ENCODE data around the gene ARL6IP6. TPM values are rescaled to one million over a fixed set of nuclear protein-coding genes. Genes with fewer than 3 reads are reported as not detected.

The ARL6IP6 gene
- polyA plus RNA-seq, 3 donors = 23.3 to 24.7 (median 23.4) TPM

- DNase-seq = no peak
- H3K4me3 Mint-ChIP-seq = no peak overlapping the region
- TF ChIP-seq CTCF (IDR thresholded peaks at IDR 0.05) = no peak
- H3K4me2 ChIP-seq (replicated peaks; ENCODE audit: extremely low read depth, low read length, poor library complexity, severe bottlenecking) = no peak overlapping the region
- no peak overlapping the region for H3K9ac ChIP-seq (ENCODE audit: insufficient read depth, low read length, poor library complexity, severe bottlenecking)
- H3K4me3 ChIP-seq (replicated peaks in 1 of 3; ENCODE audit: low read depth in 2 of 3, low read length in 3 of 3) = no peak overlapping the region
- H3K4me1 ChIP-seq (ENCODE audit: control insufficient read depth in 1 of 2, insufficient read depth in 2 of 2, low read length in 2 of 2) = no peaks in the 10 kb centered on the region
- H3K4me1 Mint-ChIP-seq = no peaks in the 10 kb centered on the region
- H3K36me3 ChIP-seq (replicated peaks in 1 of 2; ENCODE audit: control insufficient read depth in 1 of 2, insufficient read depth in 2 of 2, low read length in 2 of 2) = peaks cover 96 to 100% of the 10 kb centered on the region in 2 donors
- WGBS (ENCODE audit: insufficient coverage) = 100% methylated on average over 1 of the region's 3 CpGs
- H3K27me3 Mint-ChIP-seq (ENCODE audit: low read depth in 3 of 3) = no peaks in the 10 kb centered on the region
- H3K9me3 Mint-ChIP-seq = no peaks in the 10 kb centered on the region
- peaks cover 17% of the 10 kb centered on the region for H4K20me1 ChIP-seq (ENCODE audit: insufficient read depth, low read length)
- no peaks in the 10 kb centered on the region for H3K27me3 ChIP-seq (ENCODE audit: control insufficient read depth in 2 of 2, insufficient read depth in 2 of 2, low read length in 2 of 2)
- peak overlapping the region in 1 of 7 donors; percentile 63 for H3K27ac Mint-ChIP-seq
- no peak overlapping the region for H2AFZ ChIP-seq (ENCODE audit: insufficient read depth, low read depth, low read length, poor library complexity, severe bottlenecking)
- peaks cover 74 to 83% of the 10 kb centered on the region in 2 donors for H3K36me3 Mint-ChIP-seq
- H3K27ac ChIP-seq (ENCODE audit: low read depth in 1 of 2, low read length in 2 of 2) = no peak overlapping the region
- intact Hi-C loops (cut with micrococcal nuclease) = no loop called here
- no peaks in the 10 kb centered on the region for H3K9me3 ChIP-seq (replicated peaks in 1 of 2; ENCODE audit: control insufficient read depth in 1 of 2, insufficient read depth in 1 of 2, low read length in 2 of 2)
- H3K79me2 ChIP-seq (ENCODE audit: insufficient read depth, low read length) = no peaks in the 10 kb centered on the region
Measured at GRCh38 chr2:152676461-152676860, 42.0 kb upstream of the ARL6IP6 start.

- Histone ChIP-seq H3K27ac (ENCODE audit: low read depth in 1 of 2, low read length in 2 of 2) (no peak overlapping the region), H3K4me2 (replicated peaks; ENCODE audit: extremely low read depth, low read length, poor library complexity, severe bottlenecking) (no peak overlapping the region), H3K4me3 (replicated peaks in 1 of 3; ENCODE audit: low read depth in 2 of 3, low read length in 3 of 3) (no peak overlapping the region), H2AFZ (ENCODE audit: insufficient read depth, low read depth, low read length, poor library complexity, severe bottlenecking) (no peak overlapping the region), H3K79me2 (ENCODE audit: insufficient read depth, low read length) (peaks cover 10% of the 10 kb centered on the region), H4K20me1 (ENCODE audit: insufficient read depth, low read length) (peaks cover 31% of the 10 kb centered on the region), H3K36me3 (replicated peaks in 1 of 2; ENCODE audit: control insufficient read depth in 1 of 2, insufficient read depth in 2 of 2, low read length in 2 of 2) (peaks cover 83 to 95% of the 10 kb centered on the region in 2 donors), H3K9ac (ENCODE audit: insufficient read depth, low read length, poor library complexity, severe bottlenecking) (no peak overlapping the region), H3K4me1 (ENCODE audit: control insufficient read depth in 1 of 2, insufficient read depth in 2 of 2, low read length in 2 of 2) (no peaks in the 10 kb centered on the region), H3K27me3 (ENCODE audit: control insufficient read depth in 2 of 2, insufficient read depth in 2 of 2, low read length in 2 of 2) (no peaks in the 10 kb centered on the region), H3K9me3 (replicated peaks in 1 of 2; ENCODE audit: control insufficient read depth in 1 of 2, insufficient read depth in 1 of 2, low read length in 2 of 2) (no peaks in the 10 kb centered on the region)
- Mint-ChIP-seq H3K9me3 (no peaks in the 10 kb centered on the region), H3K27ac (no peak overlapping the region), H3K27me3 (ENCODE audit: low read depth in 3 of 3) (no peaks in the 10 kb centered on the region), H3K4me1 (no peaks in the 10 kb centered on the region), H3K4me3 (no peak overlapping the region), H3K36me3 (peaks cover 72 to 74% of the 10 kb centered on the region in 2 donors)
- no peak for TF ChIP-seq CTCF (IDR thresholded peaks at IDR 0.05)
- WGBS (ENCODE audit: insufficient coverage) = no CpG with 5 or more reads among the region's 2 CpGs
- no peak for DNase-seq
- intact Hi-C loops (cut with micrococcal nuclease) = no loop called here
Measured at GRCh38 chr2:152678808-152679207, 39.6 kb upstream of the ARL6IP6 start.
